Measurements from ENCODE around the gene FSCN2. TPM values are rescaled to one million over a fixed set of nuclear protein-coding genes. Genes with fewer than 3 reads are reported as not detected.

FSCN2 gene
- total RNA-seq, 1 experiment from 2014 or later = 0.31 TPM

- Mint-ChIP-seq H3K4me1 (peaks cover 6% of the 10 kb centered on the region; the same call in 1 of the 2 replicates), H3K9me3 (peaks cover under 1% of the 10 kb centered on the region; the same call in 1 of the 2 replicates), H3K4me3 (no peak overlapping the region), H3K36me3 (no peaks in the 10 kb centered on the region), H3K27me3 (ENCODE audit: low read depth) (peaks cover 24% of the 10 kb centered on the region), H3K27ac (no peak overlapping the region)
- ChIA-PET POLR2A (interaction anchor here (0.7 to 1.3 kb wide), 2 partner anchors 13 to 21 kb away, joined by 3 to 4 read pairs; no protein-coding TSS in a partner anchor), CTCF (interaction anchor here (1.1 to 1.4 kb wide), 2 partner anchors 21 to 193 kb away, joined by 3 to 4 read pairs; no protein-coding TSS in a partner anchor)
- DNase-seq (ENCODE audit: low spot score) (no peak), ATAC-seq (no peak)
- TF ChIP-seq, protein P1, sequence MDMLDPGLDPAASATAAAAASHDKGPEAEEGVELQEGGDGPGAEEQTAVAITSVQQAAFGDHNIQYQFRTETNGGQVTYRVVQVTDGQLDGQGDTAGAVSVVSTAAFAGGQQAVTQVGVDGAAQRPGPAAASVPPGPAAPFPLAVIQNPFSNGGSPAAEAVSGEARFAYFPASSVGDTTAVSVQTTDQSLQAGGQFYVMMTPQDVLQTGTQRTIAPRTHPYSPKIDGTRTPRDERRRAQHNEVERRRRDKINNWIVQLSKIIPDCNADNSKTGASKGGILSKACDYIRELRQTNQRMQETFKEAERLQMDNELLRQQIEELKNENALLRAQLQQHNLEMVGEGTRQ (CRISPR knock-in tag; IDR thresholded peaks at IDR 0.05) = no peak
- no peak for TF ChIP-seq OVOL2 (CRISPR knock-in tag; IDR thresholded peaks at IDR 0.05; ENCODE audit: borderline replicate concordance)
- TF ChIP-seq PRRX2 (CRISPR knock-in tag; IDR thresholded peaks at IDR 0.05) = no peak
- no peak for TF ChIP-seq ZNF232 (CRISPR knock-in tag; IDR thresholded peaks at IDR 0.05)
- TF ChIP-seq ATF2 (CRISPR knock-in tag; IDR thresholded peaks at IDR 0.05; ENCODE audit: borderline replicate concordance, low read depth) = no peak
- TF ChIP-seq, protein P2, sequence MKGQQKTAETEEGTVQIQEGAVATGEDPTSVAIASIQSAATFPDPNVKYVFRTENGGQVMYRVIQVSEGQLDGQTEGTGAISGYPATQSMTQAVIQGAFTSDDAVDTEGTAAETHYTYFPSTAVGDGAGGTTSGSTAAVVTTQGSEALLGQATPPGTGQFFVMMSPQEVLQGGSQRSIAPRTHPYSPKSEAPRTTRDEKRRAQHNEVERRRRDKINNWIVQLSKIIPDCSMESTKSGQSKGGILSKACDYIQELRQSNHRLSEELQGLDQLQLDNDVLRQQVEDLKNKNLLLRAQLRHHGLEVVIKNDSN (CRISPR knock-in tag; IDR thresholded peaks at IDR 0.05) = no peak
- no peak for TF ChIP-seq NFE2L1 (CRISPR knock-in tag; IDR thresholded peaks at IDR 0.05)
- TF ChIP-seq NFATC4 (CRISPR knock-in tag; IDR thresholded peaks at IDR 0.05) = no peak
- no peak for TF ChIP-seq HMGXB4 (CRISPR knock-in tag; IDR thresholded peaks at IDR 0.05)
- TF ChIP-seq AR (CRISPR knock-in tag; IDR thresholded peaks at IDR 0.05) = no peak
- TF ChIP-seq, protein P3, sequence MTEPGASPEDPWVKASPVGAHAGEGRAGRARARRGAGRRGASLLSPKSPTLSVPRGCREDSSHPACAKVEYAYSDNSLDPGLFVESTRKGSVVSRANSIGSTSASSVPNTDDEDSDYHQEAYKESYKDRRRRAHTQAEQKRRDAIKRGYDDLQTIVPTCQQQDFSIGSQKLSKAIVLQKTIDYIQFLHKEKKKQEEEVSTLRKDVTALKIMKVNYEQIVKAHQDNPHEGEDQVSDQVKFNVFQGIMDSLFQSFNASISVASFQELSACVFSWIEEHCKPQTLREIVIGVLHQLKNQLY (CRISPR knock-in tag; IDR thresholded peaks at IDR 0.05) = no peak
- no peak for TF ChIP-seq TEAD4 (CRISPR knock-in tag; IDR thresholded peaks at IDR 0.05)
- no peak for TF ChIP-seq SP1 (CRISPR knock-in tag; conservative IDR thresholded peaks at IDR 0.05)
- no peak for TF ChIP-seq ATF3 (CRISPR knock-in tag; conservative IDR thresholded peaks at IDR 0.05)
- TF ChIP-seq ZSCAN18 (CRISPR knock-in tag; IDR thresholded peaks at IDR 0.05) = no peak
- no peak for TF ChIP-seq ZNF121 (CRISPR knock-in tag; IDR thresholded peaks at IDR 0.05)
- TF ChIP-seq ZNF671 (CRISPR knock-in tag; IDR thresholded peaks at IDR 0.05) = no peak
Measured at GRCh38 chr17:81502471-81503017, 25.6 kb upstream of the FSCN2 start.
